CD14-positive monocyte (primary cell): ENCODE measurements around the gene RCOR1. TPM values are rescaled to one million over a fixed set of nuclear protein-coding genes. Genes with fewer than 3 reads are reported as not detected.

ENCODE experiments used
- DNase-seq, 3 donors: peaks; one replicate each; pipeline ENCODE4 v3.0.0-alpha.2; 2011 to 2022
- H2AFZ ChIP-seq: 2 replicates; pipeline ENCODE4 v1.6.0; 2012; ENCODE audit warnings: mild to moderate bottlenecking, low read depth, low read length, inconsistent platforms; ENCODE audit not compliant: insufficient read depth, poor library complexity, severe bottlenecking
- H3K27ac ChIP-seq, 2 donors: 1 replicate in 1 of 2; 2 replicates in 1 of 2; pipeline ENCODE4 v1.5.1; 2012 to 2013; ENCODE audit warnings: low read length in 2 of 2, control low read depth in 1 of 2, inconsistent platforms in 1 of 2, low read depth in 1 of 2, mild to moderate bottlenecking in 1 of 2
- H3K27me3 ChIP-seq, 2 donors: one replicate each; pipeline versions ENCODE4 v1.6.0 to v1.6.1; 2011 to 2013; ENCODE audit warnings: low read length in 2 of 2; ENCODE audit not compliant: control insufficient read depth in 2 of 2, insufficient read depth in 2 of 2
- H3K36me3 ChIP-seq, 2 donors: replicated peaks in 1 of 2; 1 replicate in 1 of 2; 2 replicates in 1 of 2; pipeline versions ENCODE4 v1.5.1 to v1.6.1; 2012 to 2013; ENCODE audit warnings: low read length in 2 of 2, control low read depth in 1 of 2, inconsistent platforms in 1 of 2, mild to moderate bottlenecking in 1 of 2; ENCODE audit not compliant: insufficient read depth in 2 of 2, control insufficient read depth in 1 of 2
- H3K4me1 ChIP-seq, 2 donors: 1 replicate in 1 of 2; 2 replicates in 1 of 2; pipeline versions ENCODE4 v1.5.1 to v1.6.1; 2012 to 2013; ENCODE audit warnings: low read length in 2 of 2, control low read depth in 1 of 2, inconsistent platforms in 1 of 2, mild to moderate bottlenecking in 1 of 2, moderate library complexity in 1 of 2; ENCODE audit not compliant: insufficient read depth in 2 of 2, control insufficient read depth in 1 of 2
- H3K4me2 ChIP-seq: replicated peaks from 2 replicates; pipeline ENCODE3; 2012; ENCODE audit warnings: low read length, moderate library complexity, mild to moderate bottlenecking; ENCODE audit not compliant: poor library complexity, severe bottlenecking; ENCODE audit errors: extremely low read depth
- H3K4me3 ChIP-seq, 3 experiments: fragments of 200-600 bp in 1 of 3; sonication (generic) in 1 of 3; replicated peaks in 1 of 3; 1 replicate in 2 of 3; 2 replicates in 1 of 3; pipeline ENCODE4 v1.5.1; 2011 to 2013; ENCODE audit warnings: low read length in 3 of 3, mild to moderate bottlenecking in 3 of 3, control low read depth in 2 of 3, low read depth in 2 of 3, inconsistent platforms in 1 of 3, moderate library complexity in 1 of 3
- H3K79me2 ChIP-seq: 2 replicates; pipeline ENCODE4 v1.6.0; 2012; ENCODE audit warnings: mild to moderate bottlenecking, control low read depth, inconsistent platforms, low read length, moderate library complexity; ENCODE audit not compliant: insufficient read depth
- H3K9ac ChIP-seq: 2 replicates; pipeline ENCODE4 v1.6.0; 2017; ENCODE audit warnings: low read length, mild to moderate bottlenecking; ENCODE audit not compliant: insufficient read depth, poor library complexity, severe bottlenecking
- H3K9me3 ChIP-seq, 2 donors: replicated peaks in 1 of 2; 1 replicate in 1 of 2; 2 replicates in 1 of 2; pipeline versions ENCODE4 v1.5.1 to v1.6.1; 2012 to 2013; ENCODE audit warnings: low read length in 2 of 2, control low read depth in 1 of 2; ENCODE audit not compliant: control insufficient read depth in 1 of 2, insufficient read depth in 1 of 2
- H4K20me1 ChIP-seq: 2 replicates; pipeline ENCODE4 v1.6.0; 2012; ENCODE audit warnings: mild to moderate bottlenecking, low read length, control low read depth, moderate library complexity; ENCODE audit not compliant: insufficient read depth
- H3K27ac Mint-ChIP-seq, 7 donors: one replicate each; pipeline ENCODE4 v1.8.0; 2020; ENCODE audit warnings: mild to moderate bottlenecking in 7 of 7, mixed read lengths in 7 of 7, moderate library complexity in 6 of 7, inconsistent platforms in 2 of 7
- H3K27me3 Mint-ChIP-seq, 3 donors: one replicate each; pipeline ENCODE4 v1.8.0; 2021 to 2022; ENCODE audit warnings: low read depth in 3 of 3, mild to moderate bottlenecking in 3 of 3, mixed read lengths in 3 of 3, moderate library complexity in 3 of 3, inconsistent platforms in 1 of 3
- H3K36me3 Mint-ChIP-seq, 2 donors: one replicate each; pipeline ENCODE4 v1.8.0; 2020; ENCODE audit warnings: mixed read lengths in 2 of 2, inconsistent platforms in 1 of 2, mild to moderate bottlenecking in 1 of 2
- H3K4me1 Mint-ChIP-seq: one replicate; pipeline ENCODE4 v1.8.0; 2020; ENCODE audit warnings: mild to moderate bottlenecking, mixed read lengths
- H3K4me3 Mint-ChIP-seq, 2 donors: one replicate each; pipeline ENCODE4 v1.8.0; 2020; ENCODE audit warnings: mild to moderate bottlenecking in 2 of 2, mixed read lengths in 2 of 2, moderate library complexity in 1 of 2
- H3K9me3 Mint-ChIP-seq, 7 donors: one replicate each; pipeline ENCODE4 v1.8.0; 2020 to 2022; ENCODE audit warnings: mixed read lengths in 7 of 7, mild to moderate bottlenecking in 6 of 7, moderate library complexity in 6 of 7, inconsistent platforms in 2 of 7
- CTCF ChIP-seq: fragments of 200-600 bp; IDR thresholded peaks from one replicate; pipeline ENCODE4 v1.8.0; 2022; ENCODE audit warnings: antibody characterized with exemption, mild to moderate bottlenecking
- WGBS: methylation state at CpG from one replicate; pipeline ENCODE4 v1.1.5; 2013; ENCODE audit warnings: missing lambda C conversion rate; ENCODE audit not compliant: insufficient coverage; 5-methylcytosine and 5-hydroxymethylcytosine counted together
- intact Hi-C, 2 donors: fragments of 100-400 bp; cut with micrococcal nuclease; formaldehyde crosslinking; loops; one replicate each; pipeline versions ENCODE4 v1.15.0 to v1.15.1; 2023
- polyA plus RNA-seq, 3 donors: library from polyadenylated mRNA; depleted of rRNA in 1 of 3; unstranded in 2 of 3; stranded (reverse) in 1 of 3; fragments of 300-500 nt in 2 of 3; fragments of >200 nt in 1 of 3; fragmentation: Illumina TruSeq in 2 of 3; gene quantifications; 1 replicate in 2 of 3; 2 replicates in 1 of 3; pipeline ENCODE4 v1.2.3, GENCODE V29; 2012 to 2021

RCOR1 gene
- polyA plus RNA-seq, 3 donors: 2.1 to 36.6 (median 2.3) TPM

DNA sequence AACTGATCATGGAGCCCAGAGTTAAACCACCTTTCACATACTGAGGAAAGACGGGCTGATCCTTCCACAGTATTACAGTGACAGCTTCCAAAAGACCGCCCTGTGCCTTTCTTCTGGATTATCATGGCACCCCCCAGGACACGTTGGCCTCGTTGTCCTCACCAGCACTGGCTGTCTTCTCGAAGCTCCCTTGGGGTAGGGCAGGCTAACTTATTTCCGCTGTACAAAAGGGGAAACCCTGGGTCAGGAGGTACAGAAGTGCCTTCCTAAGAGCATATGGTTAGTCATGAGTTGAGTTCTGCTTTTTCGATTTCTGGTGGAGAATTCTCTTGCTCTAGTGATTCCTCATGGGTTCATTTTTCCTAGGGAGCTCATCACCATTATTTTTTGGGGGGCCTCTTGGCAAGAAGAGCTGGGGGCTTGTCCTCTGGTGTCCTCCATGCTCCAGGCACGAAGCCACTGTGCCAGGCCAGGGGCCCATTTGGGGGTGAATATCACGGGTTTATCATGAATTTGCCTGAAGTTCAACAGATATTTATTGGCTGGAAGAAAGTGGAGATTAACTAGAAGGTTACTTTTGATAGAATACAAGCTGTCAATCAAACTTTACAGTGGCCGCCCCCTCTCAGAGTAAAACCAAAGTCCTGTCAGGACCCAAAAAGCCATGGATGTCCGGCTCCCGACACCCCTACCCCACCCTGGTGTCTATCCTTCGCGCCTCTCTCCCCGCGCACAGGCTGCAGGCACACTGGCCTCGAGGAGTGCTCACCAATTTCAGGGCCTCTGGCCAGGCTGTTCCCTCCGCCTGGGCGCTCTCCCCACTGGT is 176.0 kb downstream of the RCOR1 start:
- Histone ChIP-seq H3K27ac (peak overlapping the region; percentile 85 to 90), H3K27me3 (no peaks in the 10 kb centered on the region), H3K9me3 (no peaks in the 10 kb centered on the region), H3K9ac (peak overlapping the region; percentile 38), H3K36me3 (no peaks in the 10 kb centered on the region), H2AFZ (no peak overlapping the region), H3K4me1 (peaks cover 24% of the 10 kb centered on the region in 2 donors), H3K4me2 (peak overlapping the region; percentile 11), H4K20me1 (no peaks in the 10 kb centered on the region), H3K4me3 (no peak overlapping the region), H3K79me2 (no peaks in the 10 kb centered on the region)
- peaks cover 4 to 7% (median 6%) of the 10 kb centered on the region in 3 donors for H3K27me3 Mint-ChIP-seq
- no peak overlapping the region for H3K4me3 Mint-ChIP-seq
- H3K4me1 Mint-ChIP-seq: peaks cover 29% of the 10 kb centered on the region
- 89% methylated on average over 13 of the region's 19 CpGs for WGBS
- no peak for TF ChIP-seq CTCF
- H3K36me3 Mint-ChIP-seq: no peaks in the 10 kb centered on the region
- peaks cover 0 to 3% (median 0%) of the 10 kb centered on the region in 7 donors for H3K9me3 Mint-ChIP-seq
- peak; percentile 89 to 97 (median 97) for DNase-seq
- peak overlapping the region; percentile 94 to 97 (median 96) for H3K27ac Mint-ChIP-seq
- intact Hi-C loops: no loop called here

DNA sequence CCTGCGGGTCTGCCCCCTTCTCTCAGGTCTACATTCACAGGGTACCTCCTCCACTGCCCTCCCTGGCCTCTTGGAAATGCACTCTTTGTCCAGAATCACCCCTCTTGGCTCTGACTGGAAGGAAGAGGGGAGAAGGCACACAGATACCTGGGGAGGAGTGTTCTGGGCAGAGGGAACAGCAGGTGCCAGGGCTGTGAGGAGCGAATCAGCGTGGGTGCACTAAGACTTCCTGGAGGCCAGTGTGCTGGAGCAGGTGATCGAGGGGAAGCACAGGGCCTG is 176.5 kb downstream of the RCOR1 start:
- peak overlapping the region; percentile 85 to 90 for H3K27ac ChIP-seq
- Mint-ChIP-seq H3K4me3 (no peak overlapping the region), H3K9me3 (peaks cover 0 to 5% (median 0%) of the 10 kb centered on the region in 7 donors), H3K36me3 (no peaks in the 10 kb centered on the region), H3K27me3 (peaks cover 4 to 7% (median 4%) of the 10 kb centered on the region in 3 donors), H3K27ac (peak overlapping the region; percentile 94 to 97 (median 96)), H3K4me1 (peaks cover 29% of the 10 kb centered on the region)
- H3K9me3 ChIP-seq: no peaks in the 10 kb centered on the region
- H3K4me1 ChIP-seq: peaks cover 24% of the 10 kb centered on the region in 2 donors
- H3K27me3 ChIP-seq: no peaks in the 10 kb centered on the region
- H4K20me1 ChIP-seq: no peaks in the 10 kb centered on the region
- WGBS: 100% methylated on average over 3 of the region's 4 CpGs
- no peak overlapping the region for H2AFZ ChIP-seq
- H3K79me2 ChIP-seq: no peaks in the 10 kb centered on the region
- DNase-seq: no peak
- TF ChIP-seq CTCF: no peak
- H3K9ac ChIP-seq: peak overlapping the region; percentile 38
- no peaks in the 10 kb centered on the region for H3K36me3 ChIP-seq
- H3K4me3 ChIP-seq: no peak overlapping the region
- intact Hi-C loops: no loop called here
- peak overlapping the region; percentile 11 for H3K4me2 ChIP-seq
